OCI-LY1 (cell line): ENCODE data around the gene CFI.

Experiments used
- H2AFZ ChIP-seq: fragments of 200-600 bp; sonication (generic), shearing (Covaris generic); 2 replicates; pipeline ENCODE4 v1.6.0; 2014; ENCODE audit warnings: antibody characterized with exemption, mild to moderate bottlenecking, low read length
- H3F3A ChIP-seq: fragments of 200-600 bp; sonication (generic), shearing (Covaris generic); 2 replicates; pipeline ENCODE4 v1.6.0; 2014; ENCODE audit warnings: mild to moderate bottlenecking, antibody characterized with exemption, low read length, moderate library complexity; ENCODE audit not compliant: insufficient read depth
- H3K27ac ChIP-seq: fragments of 200-600 bp; sonication (generic); 2 replicates; pipeline ENCODE4 v1.5.1; 2014; ENCODE audit warnings: low read length, mixed run types, mild to moderate bottlenecking, low read depth; ENCODE audit not compliant: poor library complexity, severe bottlenecking
- H3K27me3 ChIP-seq: fragments of 200-600 bp; sonication (generic); 2 replicates; pipeline ENCODE4 v1.6.0; 2014; ENCODE audit warnings: antibody characterized with exemption, mild to moderate bottlenecking, low read length, moderate library complexity; ENCODE audit not compliant: insufficient read depth
- H3K36me3 ChIP-seq: fragments of 200-600 bp; sonication (generic); 2 replicates; pipeline ENCODE4 v1.6.1; 2014; ENCODE audit warnings: mild to moderate bottlenecking, antibody characterized with exemption, low read length, moderate library complexity, mixed read lengths; ENCODE audit not compliant: insufficient read depth
- H3K4me1 ChIP-seq: fragments of 200-600 bp; sonication (generic); 2 replicates; pipeline ENCODE4 v1.5.1; 2014; ENCODE audit warnings: mild to moderate bottlenecking, low read length, moderate library complexity; ENCODE audit not compliant: insufficient read depth, severe bottlenecking
- H3K4me2 ChIP-seq: fragments of 200-600 bp; sonication (generic), shearing (Covaris generic); 2 replicates; pipeline ENCODE4 v1.6.1; 2014; ENCODE audit warnings: low read length
- H3K4me3 ChIP-seq: fragments of 200-600 bp; sonication (generic); 2 replicates; pipeline ENCODE4 v1.5.1; 2014; ENCODE audit warnings: low read length, low read depth, mild to moderate bottlenecking, mixed read lengths; ENCODE audit not compliant: poor library complexity, severe bottlenecking
- H3K79me2 ChIP-seq: fragments of 200-600 bp; shearing (Covaris generic); 2 replicates; pipeline ENCODE4 v1.6.1; 2016; ENCODE audit warnings: mixed run types, low read length, mixed read lengths; ENCODE audit not compliant: insufficient read depth
- H3K9ac ChIP-seq: fragments of 200-600 bp; sonication (generic), shearing (Covaris generic); 2 replicates; pipeline ENCODE4 v1.6.1; 2014; ENCODE audit warnings: mild to moderate bottlenecking, low read length, mixed read lengths
- H3K9me2 ChIP-seq: fragments of 200-600 bp; sonication (generic), shearing (Covaris generic); 2 replicates; pipeline ENCODE4 v1.6.1; 2014; ENCODE audit warnings: low read depth, mild to moderate bottlenecking, low read length, mixed read lengths
- H3K9me3 ChIP-seq: fragments of 200-600 bp; shearing (Covaris generic); 2 replicates; pipeline ENCODE4 v1.6.1; 2014; ENCODE audit warnings: low read length, mixed read lengths
- H4K20me1 ChIP-seq: fragments of 200-600 bp; sonication (generic), shearing (Covaris generic); 2 replicates; pipeline ENCODE4 v1.6.0; 2016; ENCODE audit warnings: mild to moderate bottlenecking, low read length; ENCODE audit not compliant: insufficient read depth
- CTCF ChIP-seq: fragments of 200-600 bp; sonication (generic), shearing (Covaris generic); IDR thresholded peaks from 2 replicates; pipeline ENCODE4 v1.5.1; 2017; ENCODE audit warnings: mild to moderate bottlenecking, antibody characterized with exemption, low read length, moderate library complexity, mixed read lengths
- EZH2 ChIP-seq: fragments of 200-600 bp; sonication (generic), shearing (Covaris generic); IDR thresholded peaks from 2 replicates; pipeline ENCODE4 v1.8.0; 2017; ENCODE audit warnings: borderline replicate concordance, mixed run types, mild to moderate bottlenecking, antibody characterized with exemption, low read length, moderate library complexity, mixed read lengths

Gene CFI

GRCh38 chr4:109728385-109728784, 73.4 kb downstream of the CFI start:
- H2AFZ ChIP-seq: no peak overlapping the region
- H3F3A ChIP-seq: no peaks in the 10 kb centered on the region
- H3K27me3 ChIP-seq: no peaks in the 10 kb centered on the region
- H3K9ac ChIP-seq: peak overlapping the region; percentile 86
- H3K4me2 ChIP-seq: peak overlapping the region; percentile 96
- peak overlapping the region; percentile 91 for H3K4me3 ChIP-seq
- TF ChIP-seq EZH2: no peak
- TF ChIP-seq CTCF: no peak
- H4K20me1 ChIP-seq: no peaks in the 10 kb centered on the region
- peaks cover 22% of the 10 kb centered on the region; the same call in 1 of the 2 replicates for H3K36me3 ChIP-seq
- peaks cover 22% of the 10 kb centered on the region for H3K4me1 ChIP-seq
- H3K79me2 ChIP-seq: peaks cover 36% of the 10 kb centered on the region
- H3K27ac ChIP-seq: no peak overlapping the region
- no peaks in the 10 kb centered on the region for H3K9me3 ChIP-seq
- H3K9me2 ChIP-seq: no peaks in the 10 kb centered on the region

GRCh38 chr4:109723110-109723509, 78.7 kb downstream of the CFI start:
- Histone ChIP-seq H3F3A (no peaks in the 10 kb centered on the region), H3K9me2 (no peaks in the 10 kb centered on the region), H3K79me2 (peaks cover 31% of the 10 kb centered on the region), H3K4me3 (no peak overlapping the region), H3K9ac (no peak overlapping the region), H3K27me3 (no peaks in the 10 kb centered on the region), H3K27ac (no peak overlapping the region), H4K20me1 (no peaks in the 10 kb centered on the region), H3K9me3 (no peaks in the 10 kb centered on the region), H3K36me3 (peaks cover 35% of the 10 kb centered on the region), H3K4me1 (peaks cover 6% of the 10 kb centered on the region), H2AFZ (no peak overlapping the region), H3K4me2 (no peak overlapping the region)
- no peak for TF ChIP-seq EZH2
- TF ChIP-seq CTCF: no peak

- Histone ChIP-seq H3K36me3 (peaks cover 40% of the 10 kb centered on the region), H3K9me2 (no peaks in the 10 kb centered on the region), H3K27ac (no peak overlapping the region), H3K9me3 (no peaks in the 10 kb centered on the region), H4K20me1 (no peaks in the 10 kb centered on the region), H3K27me3 (no peaks in the 10 kb centered on the region), H3K4me2 (no peak overlapping the region), H3F3A (0 out of 2 replicates have a peak, but pooled peaks cover 1% of the 10 kb centered on the region), H3K9ac (no peak overlapping the region), H3K4me3 (no peak overlapping the region), H2AFZ (no peak overlapping the region), H3K4me1 (no peaks in the 10 kb centered on the region), H3K79me2 (peaks cover 26% of the 10 kb centered on the region)
- no peak for TF ChIP-seq EZH2
- no peak for TF ChIP-seq CTCF
Observed at GRCh38 chr4:109722357-109722756, 79.4 kb downstream of the CFI start.
